NOMO-1 treated with dmso at 0.1 percent for 144 hours (cell line): ENCODE measurements around the gene CD109.
"Not testable (repeated sequence)": the region's sequence is repeated elsewhere in the genome, so short reads cannot be mapped to it uniquely, and the experiment has no call there.

Source experiments
- DNase-seq: peaks from one replicate; lab custom pipeline; 2025; ENCODE audit not compliant: unreplicated experiment; lab: John Stamatoyannopoulos, UW

Gene CD109

GRCh38 chr6:73782911-73783310, 86.9 kb downstream of the CD109 start:
- DNase-seq, result no peak

- DNase-seq, result no peak
Observed at GRCh38 chr6:73784726-73785505, 88.9 kb downstream of the CD109 start.

GRCh38 chr6:73790574-73790973, 94.6 kb downstream of the CD109 start:
- DNase-seq, result no peak

- DNase-seq, result no peak
Observed at GRCh38 chr6:73791336-73791735, 95.3 kb downstream of the CD109 start.

- DNase-seq, result no peak
Observed at GRCh38 chr6:73792738-73793137, 96.7 kb downstream of the CD109 start.

- DNase-seq, result no peak
Observed at GRCh38 chr6:73796881-73797280, 100.9 kb downstream of the CD109 start.

GRCh38 chr6:73797861-73798260, 101.9 kb downstream of the CD109 start:
- no peak for DNase-seq

GRCh38 chr6:73798592-73798991, 102.6 kb downstream of the CD109 start:
- no peak for DNase-seq

GRCh38 chr6:73800997-73801396, 105.0 kb downstream of the CD109 start:
- no peak for DNase-seq

GRCh38 chr6:73801652-73802268, 105.8 kb downstream of the CD109 start:
- no peak for DNase-seq

GRCh38 chr6:73802366-73802765, 106.4 kb downstream of the CD109 start:
- no peak for DNase-seq

GRCh38 chr6:73803562-73804241, 107.7 kb downstream of the CD109 start:
- no peak for DNase-seq

- DNase-seq, result not testable (repeated sequence)
Observed at GRCh38 chr6:73805221-73805620, 109.2 kb downstream of the CD109 start.

GRCh38 chr6:73805982-73806381, 110.0 kb downstream of the CD109 start:
- not testable (repeated sequence) for DNase-seq

GRCh38 chr6:73811706-73812105, 115.7 kb downstream of the CD109 start:
- DNase-seq, result no peak

GRCh38 chr6:73817253-73817652, 121.2 kb downstream of the CD109 start:
- DNase-seq, result no peak

- DNase-seq, result no peak
Observed at GRCh38 chr6:73823046-73823735, 127.2 kb downstream of the CD109 start.

- DNase-seq, result no peak
Observed at GRCh38 chr6:73823832-73824231, 127.8 kb downstream of the CD109 start.

GRCh38 chr6:73826571-73826970, 130.6 kb downstream of the CD109 start:
- DNase-seq, result no peak

- no peak for DNase-seq
Observed at GRCh38 chr6:73830119-73830518, 134.1 kb downstream of the CD109 start.

- no peak for DNase-seq
Observed at GRCh38 chr6:73832313-73832712, 136.3 kb downstream of the CD109 start.
